ENCODE results near the gene ACADM.

GRCh38 chr1:75723989-75724471 lies 479 bp upstream of the ACADM start:
- TF ChIP-seq CTCF (IDR thresholded peaks at IDR 0.05) (no peak), POLR2AphosphoS5 (IDR thresholded peaks at IDR 0.05) (no peak), EP300 (IDR thresholded peaks at IDR 0.05) (no peak), POLR2A (IDR thresholded peaks at IDR 0.05) (no peak)

Measured in stomach (tissue), 4 donors.